Effector memory CD4-positive, alpha-beta T cell (primary cell): ENCODE results near the gene C1QTNF5.
A peak's percentile ranks its signal among the peaks of the same experiment; 100 is the strongest.

Experiments
- DNase-seq, 3 donors: peaks; one replicate each; pipeline ENCODE4 v3.0.0-alpha.2; 2020
- H3K27ac ChIP-seq: 2 replicates; pipeline ENCODE4 v1.7.0; 2013; ENCODE audit warnings: mild to moderate bottlenecking, low read length, moderate library complexity; ENCODE audit not compliant: insufficient read depth, poor library complexity, severe bottlenecking
- H3K27me3 ChIP-seq: replicated peaks from 2 replicates; pipeline ENCODE4 v1.7.0; 2013; ENCODE audit warnings: mild to moderate bottlenecking, low read length; ENCODE audit not compliant: insufficient read depth, control insufficient read depth, poor library complexity, severe bottlenecking
- H3K36me3 ChIP-seq: 2 replicates; pipeline ENCODE4 v1.7.0; 2013; ENCODE audit warnings: mild to moderate bottlenecking, low read length, moderate library complexity; ENCODE audit not compliant: control insufficient read depth, insufficient read depth
- H3K4me1 ChIP-seq: 2 replicates; pipeline ENCODE4 v1.7.0; 2013; ENCODE audit warnings: low read length, mild to moderate bottlenecking; ENCODE audit not compliant: control insufficient read depth, insufficient read depth, poor library complexity, severe bottlenecking
- H3K4me3 ChIP-seq: 2 replicates; pipeline ENCODE4 v1.7.0; 2013; ENCODE audit warnings: low read length, low read depth, mild to moderate bottlenecking; ENCODE audit not compliant: insufficient read depth, poor library complexity, severe bottlenecking
- H3K9me3 ChIP-seq: 2 replicates; pipeline ENCODE4 v1.7.0; 2013; ENCODE audit warnings: mild to moderate bottlenecking, low read length, moderate library complexity; ENCODE audit not compliant: control insufficient read depth

The C1QTNF5 gene

GRCh38 chr11:119316729-119317591, 23.7 kb downstream of the C1QTNF5 start, which contains the start of gene MCAM:
Gene MCAM (minus strand): TSS chr11:119317130. CDS start chr11:119317101, 29 bp downstream.
- no peaks in the 10 kb centered on the region for H3K36me3 ChIP-seq
- H3K27me3 ChIP-seq, result peaks cover 21% of the 10 kb centered on the region
- H3K27ac ChIP-seq, result no peak within 1 kb of the TSS
- H3K4me3 ChIP-seq, result peak within 1 kb of the TSS; percentile 49
- no peaks in the 10 kb centered on the region for H3K9me3 ChIP-seq
- peaks cover 56% of the 10 kb centered on the region for H3K4me1 ChIP-seq
- no peak for DNase-seq

GRCh38 chr11:119316016-119316728, 24.5 kb downstream of the C1QTNF5 start:
- no peaks in the 10 kb centered on the region for H3K9me3 ChIP-seq
- no peaks in the 10 kb centered on the region for H3K36me3 ChIP-seq
- H3K27ac ChIP-seq, result no peak overlapping the region
- peaks cover 50% of the 10 kb centered on the region for H3K4me1 ChIP-seq
- no peak for DNase-seq
- H3K4me3 ChIP-seq, result peak overlapping the region; percentile 49
- H3K27me3 ChIP-seq, result peaks cover 21% of the 10 kb centered on the region

- no peaks in the 10 kb centered on the region for H3K9me3 ChIP-seq
- H3K27me3 ChIP-seq, result peaks cover 21% of the 10 kb centered on the region
- peak in 2 of 3 donors; percentile 27 to 34 for DNase-seq
- no peak overlapping the region for H3K27ac ChIP-seq
- peaks cover 42% of the 10 kb centered on the region for H3K4me1 ChIP-seq
- H3K4me3 ChIP-seq, result peak overlapping the region; percentile 49
- no peaks in the 10 kb centered on the region for H3K36me3 ChIP-seq
Measured at GRCh38 chr11:119315131-119316015, 25.3 kb downstream of the C1QTNF5 start.

- Histone ChIP-seq H3K27me3 (peaks cover 21% of the 10 kb centered on the region), H3K27ac (no peak overlapping the region), H3K4me3 (no peak overlapping the region), H3K36me3 (no peaks in the 10 kb centered on the region), H3K4me1 (peaks cover 41% of the 10 kb centered on the region), H3K9me3 (no peaks in the 10 kb centered on the region)
- no peak for DNase-seq
Measured at GRCh38 chr11:119314726-119315125, 26.0 kb downstream of the C1QTNF5 start.

GRCh38 chr11:119310682-119311052, 30.0 kb downstream of the C1QTNF5 start:
- no peaks in the 10 kb centered on the region for H3K36me3 ChIP-seq
- H3K9me3 ChIP-seq, result no peaks in the 10 kb centered on the region
- no peak overlapping the region for H3K27ac ChIP-seq
- no peak for DNase-seq
- H3K4me3 ChIP-seq, result no peak overlapping the region
- H3K27me3 ChIP-seq, result peaks cover 9% of the 10 kb centered on the region
- peaks cover 17% of the 10 kb centered on the region for H3K4me1 ChIP-seq

GRCh38 chr11:119309953-119310681, 30.6 kb downstream of the C1QTNF5 start:
- peaks cover 4% of the 10 kb centered on the region for H3K27me3 ChIP-seq
- no peaks in the 10 kb centered on the region for H3K36me3 ChIP-seq
- H3K27ac ChIP-seq, result no peak overlapping the region
- H3K4me3 ChIP-seq, result no peak overlapping the region
- DNase-seq, result no peak
- H3K4me1 ChIP-seq, result peaks cover 11% of the 10 kb centered on the region
- no peaks in the 10 kb centered on the region for H3K9me3 ChIP-seq

GRCh38 chr11:119309411-119309810, 31.3 kb downstream of the C1QTNF5 start:
- no peak overlapping the region for H3K4me3 ChIP-seq
- no peak for DNase-seq
- no peak overlapping the region for H3K27ac ChIP-seq
- H3K4me1 ChIP-seq, result peaks cover 6% of the 10 kb centered on the region
- H3K9me3 ChIP-seq, result no peaks in the 10 kb centered on the region
- no peaks in the 10 kb centered on the region for H3K27me3 ChIP-seq
- peaks cover under 1% of the 10 kb centered on the region for H3K36me3 ChIP-seq

GRCh38 chr11:119307974-119308373, 32.7 kb downstream of the C1QTNF5 start:
- Histone ChIP-seq H3K27me3 (no peaks in the 10 kb centered on the region), H3K36me3 (peaks cover 15% of the 10 kb centered on the region), H3K4me1 (peaks cover 6% of the 10 kb centered on the region)

GRCh38 chr11:119307219-119307618, 33.5 kb downstream of the C1QTNF5 start:
- Histone ChIP-seq H3K36me3 (peaks cover 21% of the 10 kb centered on the region), H3K9me3 (no peaks in the 10 kb centered on the region), H3K4me3 (no peak overlapping the region), H3K27me3 (no peaks in the 10 kb centered on the region), H3K27ac (no peak overlapping the region), H3K4me1 (peaks cover 6% of the 10 kb centered on the region)
- no peak for DNase-seq

More at GRCh38 chr11:119307974-119308373, 32.7 kb downstream of the C1QTNF5 start:
- H3K9me3 ChIP-seq, result no peaks in the 10 kb centered on the region
- H3K27ac ChIP-seq, result no peak overlapping the region
- no peak overlapping the region for H3K4me3 ChIP-seq
- DNase-seq, result no peak
